GM21786 (cell line): ENCODE results near the gene STAG2.
"Not testable (repeated sequence)": the region's sequence is repeated elsewhere in the genome, so short reads cannot be mapped to it uniquely, and the experiment has no call there.

Source experiments
- ATAC-seq: cut with Tn5 transposase; IDR thresholded peaks from one replicate; pipeline ENCODE4 v1.9.1; 2021; ENCODE audit not compliant: unreplicated experiment

Gene STAG2

GRCh38 chrX:124030520-124030919, 69.0 kb downstream of the STAG2 start:
- no peak for ATAC-seq

- ATAC-seq: no peak
These were observed 72.3 kb downstream of the STAG2 start for GRCh38 chrX:124033821-124034220.

GRCh38 chrX:124035657-124036056, 74.2 kb downstream of the STAG2 start:
- no peak for ATAC-seq

- no peak for ATAC-seq
These were observed 80.5 kb downstream of the STAG2 start for GRCh38 chrX:124042042-124042441.

GRCh38 chrX:124045109-124045508, 83.6 kb downstream of the STAG2 start:
- ATAC-seq: no peak

- not testable (repeated sequence) for ATAC-seq
These were observed 122.9 kb downstream of the STAG2 start for GRCh38 chrX:124084417-124084816.

GRCh38 chrX:124085063-124085462, 123.6 kb downstream of the STAG2 start:
- ATAC-seq: no peak

- ATAC-seq: no peak
These were observed 124.9 kb downstream of the STAG2 start for GRCh38 chrX:124086411-124086810.

- ATAC-seq: no peak
These were observed 125.7 kb downstream of the STAG2 start for GRCh38 chrX:124087000-124087746.

- ATAC-seq: no peak
These were observed 131.7 kb downstream of the STAG2 start for GRCh38 chrX:124093222-124093621.

GRCh38 chrX:124097116-124097515, 135.6 kb downstream of the STAG2 start:
- no peak for ATAC-seq

- no peak for ATAC-seq
These were observed 136.6 kb downstream of the STAG2 start for GRCh38 chrX:124098089-124098488.

- no peak for ATAC-seq
These were observed 142.5 kb downstream of the STAG2 start for GRCh38 chrX:124103966-124104365.

GRCh38 chrX:124104512-124104911, 143.0 kb downstream of the STAG2 start:
- ATAC-seq: not testable (repeated sequence)

- ATAC-seq: no peak
These were observed 152.4 kb downstream of the STAG2 start for GRCh38 chrX:124113621-124114600.

GRCh38 chrX:124117325-124117724, 155.8 kb downstream of the STAG2 start:
- ATAC-seq: no peak

- no peak for ATAC-seq
These were observed 164.0 kb downstream of the STAG2 start for GRCh38 chrX:124125471-124125870.

GRCh38 chrX:124127496-124127895, 166.0 kb downstream of the STAG2 start:
- no peak for ATAC-seq

- ATAC-seq: not testable (repeated sequence)
These were observed 170.9 kb downstream of the STAG2 start for GRCh38 chrX:124132437-124132836.

GRCh38 chrX:124145749-124146148, 184.2 kb downstream of the STAG2 start:
- no peak for ATAC-seq

- ATAC-seq: no peak
These were observed 189.7 kb downstream of the STAG2 start for GRCh38 chrX:124151195-124151594.
